Mucosa of gallbladder (tissue), 1 donor: ENCODE measurements around the gene MAN1C1. TPM values are rescaled to one million over a fixed set of nuclear protein-coding genes. Genes with fewer than 3 reads are reported as not detected.
"Not testable (repeated sequence)": the region's sequence is repeated elsewhere in the genome, so short reads cannot be mapped to it uniquely, and the experiment has no call there.

Experiments
- DNase-seq: peaks from one replicate; pipeline ENCODE4 v3.0.0-alpha.2; 2020; ENCODE audit warnings: low spot score
- total RNA-seq: library from RNA; stranded (reverse); gene quantifications from one replicate; pipeline ENCODE4 v1.2.1, GENCODE V29; 2021
- donor health status: DM: no; HTN: no; CAD: no.

Gene MAN1C1
- total RNA-seq, 1 donor from 2014 or later, result 18.4 TPM

GRCh38 chr1:25657883-25658760 is 41.5 kb downstream of the MAN1C1 start:
- no peak for DNase-seq

GRCh38 chr1:25658791-25659431 is 42.3 kb downstream of the MAN1C1 start:
- no peak for DNase-seq

- DNase-seq, result no peak
These were observed 44.6 kb downstream of the MAN1C1 start for GRCh38 chr1:25661043-25661815.

- no peak for DNase-seq
These were observed 45.5 kb downstream of the MAN1C1 start for GRCh38 chr1:25662061-25662460.

- DNase-seq, result not testable (repeated sequence)
These were observed 46.4 kb downstream of the MAN1C1 start for GRCh38 chr1:25662959-25663358.

- DNase-seq, result no peak
These were observed 48.0 kb downstream of the MAN1C1 start for GRCh38 chr1:25664357-25665199.

GRCh38 chr1:25666460-25666859 is 49.9 kb downstream of the MAN1C1 start:
- DNase-seq, result no peak

- no peak for DNase-seq
These were observed 52.5 kb downstream of the MAN1C1 start for GRCh38 chr1:25668931-25669573.

GRCh38 chr1:25669781-25670567 is 53.4 kb downstream of the MAN1C1 start:
- no peak for DNase-seq

- no peak for DNase-seq
These were observed 55.3 kb downstream of the MAN1C1 start for GRCh38 chr1:25671929-25672328.

- no peak for DNase-seq
These were observed 56.3 kb downstream of the MAN1C1 start for GRCh38 chr1:25672763-25673409.

- DNase-seq, result no peak
These were observed 56.9 kb downstream of the MAN1C1 start for GRCh38 chr1:25673456-25673855.

- DNase-seq, result no peak
These were observed 57.6 kb downstream of the MAN1C1 start for GRCh38 chr1:25673962-25674806.

GRCh38 chr1:25674807-25675084 is 58.2 kb downstream of the MAN1C1 start:
- DNase-seq, result no peak

GRCh38 chr1:25675729-25676476 is 59.3 kb downstream of the MAN1C1 start:
- DNase-seq, result no peak

- DNase-seq, result no peak
These were observed 59.9 kb downstream of the MAN1C1 start for GRCh38 chr1:25676488-25676887.

GRCh38 chr1:25677193-25677773 is 60.7 kb downstream of the MAN1C1 start:
- no peak for DNase-seq

GRCh38 chr1:25679171-25679570 is 62.6 kb downstream of the MAN1C1 start:
- no peak for DNase-seq
